Lower leg skin (tissue), 3 donors: Measurements from ENCODE around the gene ZNF292.

ENCODE experiments used
- POLR2A ChIP-seq, 2 donors: fragments of 450-650 bp; IDR thresholded peaks; one replicate each; pipeline ENCODE4 v1.6.1; 2016 to 2017; ENCODE audit warnings: antibody characterized with exemption in 2 of 2, mild to moderate bottlenecking in 1 of 2, moderate library complexity in 1 of 2
- TF ChIP-seq, protein P1 (sequence below), 3 donors: fragments of 450-650 bp; IDR thresholded peaks; one replicate each; pipeline ENCODE4 v1.5.1; 2016; ENCODE audit warnings: antibody characterized with exemption in 3 of 3, mild to moderate bottlenecking in 3 of 3, moderate library complexity in 2 of 3

DNA sequence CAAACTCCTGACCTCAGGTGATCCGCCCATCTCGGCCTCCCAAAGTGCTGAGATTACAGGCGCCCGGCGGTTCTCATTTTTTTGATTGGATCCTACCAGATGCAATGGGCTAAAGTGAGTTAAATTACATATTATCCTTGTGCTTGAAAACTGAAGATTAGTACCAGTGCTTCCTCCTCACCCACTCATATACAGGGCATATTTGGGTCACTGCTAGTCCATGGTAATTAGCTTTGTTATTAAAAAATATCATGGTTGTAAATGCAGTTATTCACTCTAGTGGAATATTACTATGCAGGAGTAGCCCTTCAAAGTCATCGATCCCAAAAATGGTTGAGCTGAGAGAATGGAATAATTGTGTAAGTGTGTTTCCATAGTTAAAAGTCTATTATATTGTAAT is 26.5 kb downstream of the ZNF292 start:
- TF ChIP-seq, protein P1, sequence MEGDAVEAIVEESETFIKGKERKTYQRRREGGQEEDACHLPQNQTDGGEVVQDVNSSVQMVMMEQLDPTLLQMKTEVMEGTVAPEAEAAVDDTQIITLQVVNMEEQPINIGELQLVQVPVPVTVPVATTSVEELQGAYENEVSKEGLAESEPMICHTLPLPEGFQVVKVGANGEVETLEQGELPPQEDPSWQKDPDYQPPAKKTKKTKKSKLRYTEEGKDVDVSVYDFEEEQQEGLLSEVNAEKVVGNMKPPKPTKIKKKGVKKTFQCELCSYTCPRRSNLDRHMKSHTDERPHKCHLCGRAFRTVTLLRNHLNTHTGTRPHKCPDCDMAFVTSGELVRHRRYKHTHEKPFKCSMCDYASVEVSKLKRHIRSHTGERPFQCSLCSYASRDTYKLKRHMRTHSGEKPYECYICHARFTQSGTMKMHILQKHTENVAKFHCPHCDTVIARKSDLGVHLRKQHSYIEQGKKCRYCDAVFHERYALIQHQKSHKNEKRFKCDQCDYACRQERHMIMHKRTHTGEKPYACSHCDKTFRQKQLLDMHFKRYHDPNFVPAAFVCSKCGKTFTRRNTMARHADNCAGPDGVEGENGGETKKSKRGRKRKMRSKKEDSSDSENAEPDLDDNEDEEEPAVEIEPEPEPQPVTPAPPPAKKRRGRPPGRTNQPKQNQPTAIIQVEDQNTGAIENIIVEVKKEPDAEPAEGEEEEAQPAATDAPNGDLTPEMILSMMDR (IDR thresholded peaks at IDR 0.05) = no peak
- TF ChIP-seq POLR2A (IDR thresholded peaks at IDR 0.05) = no peak
